Sigmoid colon (tissue), 7 donors: ENCODE results near the gene ATG2A. TPM values are rescaled to one million over a fixed set of nuclear protein-coding genes. Genes with fewer than 3 reads are reported as not detected.

Source experiments
- DNase-seq: peaks from one replicate; pipeline ENCODE4 v3.0.0-alpha.2; 2019
- H3K27ac ChIP-seq, 4 donors: fragments of 200-600 bp; sonication (generic); one replicate each; pipeline ENCODE4 v1.5.1; 2016 to 2019; ENCODE audit warnings: mild to moderate bottlenecking in 1 of 4
- H3K27me3 ChIP-seq, 3 donors: fragments of 200-600 bp; sonication (generic); one replicate each; pipeline ENCODE4 v1.5.1; 2019; ENCODE audit warnings: mild to moderate bottlenecking in 1 of 3
- H3K36me3 ChIP-seq, 4 donors: fragments of 200-600 bp; sonication (generic); one replicate each; pipeline ENCODE4 v1.5.1; 2016 to 2019
- H3K4me1 ChIP-seq, 4 donors: fragments of 200-600 bp; sonication (generic); one replicate each; pipeline ENCODE4 v1.5.1; 2017 to 2019
- H3K4me3 ChIP-seq, 4 donors: fragments of 200-600 bp; sonication (generic); one replicate each; pipeline ENCODE4 v1.5.1; 2017 to 2019; ENCODE audit warnings: mild to moderate bottlenecking in 2 of 4, moderate library complexity in 1 of 4
- H3K9me3 ChIP-seq, 4 donors: fragments of 200-600 bp in 3 of 4; sonication (generic) in 3 of 4; one replicate each; pipeline versions ENCODE4 v1.5.1 to v1.6.1; 2013 to 2019
- CTCF ChIP-seq, 4 experiments: fragments of 450-650 bp in 3 of 4; fragments of 200-600 bp in 1 of 4; IDR thresholded peaks; one replicate each; pipeline ENCODE4 v1.5.1; 2016 to 2019; ENCODE audit warnings: antibody characterized with exemption in 4 of 4, mild to moderate bottlenecking in 3 of 4, moderate library complexity in 2 of 4
- EP300 ChIP-seq, 4 donors: sonication (generic); formaldehyde crosslinking; IDR thresholded peaks; one replicate each; pipeline ENCODE4 v1.6.1; 2017; ENCODE audit warnings: antibody characterized with exemption in 4 of 4
- POLR2A ChIP-seq, 2 donors: fragments of 450-650 bp; IDR thresholded peaks; one replicate each; pipeline ENCODE4 v1.6.1; 2016; ENCODE audit warnings: antibody characterized with exemption in 2 of 2, mild to moderate bottlenecking in 2 of 2, moderate library complexity in 2 of 2
- POLR2AphosphoS5 ChIP-seq, 4 donors: sonication (generic); formaldehyde crosslinking; IDR thresholded peaks; one replicate each; pipeline ENCODE4 v1.6.1; 2017; ENCODE audit warnings: antibody characterized with exemption in 4 of 4
- WGBS, 2 donors: extraction: QIAGEN DNeasy Blood & Tissue Kit; methylation state at CpG; one replicate each; pipeline ENCODE4 v1.1.7; 2013; 5-methylcytosine and 5-hydroxymethylcytosine counted together
- intact Hi-C: fragments of 100-400 bp; cut with DNase I; formaldehyde crosslinking; loops from one replicate; pipeline ENCODE4 v1.15.1; 2023
- polyA plus RNA-seq, 3 donors: library from polyadenylated mRNA; stranded (reverse); fragments of 200-250 nt; gene quantifications; one replicate each; pipeline ENCODE4 v1.2.3, GENCODE V29; 2013
- total RNA-seq, 4 donors: library from RNA; depleted of rRNA; stranded (reverse); fragments of >200 nt; gene quantifications; one replicate each; pipeline ENCODE4 v1.1.0, GENCODE V29; 2016
- donor health status: healthy with polysubstance abuse.
- donor health status: Bipolar disorder and iron deficiency.
- donor health status: healthy.

Gene ATG2A
- total and polyA plus RNA-seq, 7 donors, result 12.1 to 27.6 (median 14.5) TPM

- DNase-seq, result no peak
- TF ChIP-seq POLR2A (IDR thresholded peaks at IDR 0.05), result peak in 1 of 2 donors; percentile 87
- TF ChIP-seq EP300 (IDR thresholded peaks at IDR 0.05), result no peak
- TF ChIP-seq POLR2AphosphoS5 (IDR thresholded peaks at IDR 0.05), result peak in 2 of 4 donors; percentile 2 to 58
- no peak for TF ChIP-seq CTCF (IDR thresholded peaks at IDR 0.05)
- Histone ChIP-seq H3K4me1 (peaks cover 0 to 8% (median 3%) of the 10 kb centered on the region in 4 donors), H3K36me3 (peaks cover 0 to 30% (median 10%) of the 10 kb centered on the region in 4 donors), H3K9me3 (no peaks in the 10 kb centered on the region), H3K27ac (peak overlapping the region in 1 of 4 donors; percentile 55), H3K4me3 (peak overlapping the region in 1 of 4 donors; percentile 18), H3K27me3 (no peaks in the 10 kb centered on the region)
- intact Hi-C loops, result loop anchor here (1.0 kb wide), 1 partner anchor 46 kb away; no protein-coding TSS in a partner anchor
- 17 to 65% methylated on average over 25 of the region's 25 CpGs for WGBS, 2 donors
These were observed 23.6 kb downstream of the ATG2A start for GRCh38 chr11:64893194-64894069.

- H3K27me3 ChIP-seq, result no peaks in the 10 kb centered on the region
- peaks cover 0 to 24% (median 7%) of the 10 kb centered on the region in 4 donors for H3K36me3 ChIP-seq
- no peak for TF ChIP-seq EP300 (IDR thresholded peaks at IDR 0.05)
- peak overlapping the region in 1 of 4 donors; percentile 45 for H3K27ac ChIP-seq
- DNase-seq, result no peak
- peaks cover 0 to 14% (median 9%) of the 10 kb centered on the region in 4 donors for H3K4me1 ChIP-seq
- 19 to 67% methylated on average over 10 of the region's 10 CpGs for WGBS, 2 donors
- peak overlapping the region in 1 of 4 donors; percentile 18 for H3K4me3 ChIP-seq
- intact Hi-C loops, result no loop called here
- no peaks in the 10 kb centered on the region for H3K9me3 ChIP-seq
These were observed 24.2 kb downstream of the ATG2A start for GRCh38 chr11:64892838-64893193.

- no peak for DNase-seq
- 16 to 54% methylated on average over 11 of the region's 11 CpGs for WGBS, 2 donors
- Histone ChIP-seq H3K4me1 (peaks cover 0 to 18% (median 13%) of the 10 kb centered on the region in 4 donors), H3K27ac (peak overlapping the region in 1 of 4 donors; percentile 45), H3K9me3 (no peaks in the 10 kb centered on the region), H3K27me3 (no peaks in the 10 kb centered on the region), H3K4me3 (peak overlapping the region in 1 of 4 donors; percentile 18), H3K36me3 (peaks cover 0 to 20% (median 4%) of the 10 kb centered on the region in 4 donors)
- intact Hi-C loops, result no loop called here
- TF ChIP-seq EP300 (IDR thresholded peaks at IDR 0.05) (no peak), POLR2AphosphoS5 (IDR thresholded peaks at IDR 0.05) (peak in 1 of 4 donors; percentile 15)
These were observed 24.6 kb downstream of the ATG2A start for GRCh38 chr11:64892411-64892831.

- no peak for DNase-seq
- Histone ChIP-seq H3K9me3 (no peaks in the 10 kb centered on the region), H3K4me1 (peaks cover 0 to 19% (median 15%) of the 10 kb centered on the region in 4 donors), H3K36me3 (peaks cover 0 to 15% (median 2%) of the 10 kb centered on the region in 4 donors), H3K27me3 (no peaks in the 10 kb centered on the region), H3K4me3 (no peak overlapping the region), H3K27ac (peak overlapping the region in 1 of 4 donors; percentile 45)
- WGBS, 2 donors, result 13 to 65% methylated on average over 5 of the region's 5 CpGs
- intact Hi-C loops, result no loop called here
- TF ChIP-seq POLR2AphosphoS5 (IDR thresholded peaks at IDR 0.05) (no peak), POLR2A (IDR thresholded peaks at IDR 0.05) (no peak), CTCF (IDR thresholded peaks at IDR 0.05) (no peak), EP300 (IDR thresholded peaks at IDR 0.05) (no peak)
These were observed 25.1 kb downstream of the ATG2A start for GRCh38 chr11:64891880-64892279.

GRCh38 chr11:64891215-64891848 lies 25.7 kb downstream of the ATG2A start:
- Histone ChIP-seq H3K27ac (peak overlapping the region in 1 of 4 donors; percentile 45), H3K4me1 (peaks cover 0 to 19% (median 15%) of the 10 kb centered on the region in 4 donors), H3K4me3 (peak overlapping the region in 1 of 4 donors; percentile 12), H3K36me3 (peaks cover 0 to 11% (median under 1%) of the 10 kb centered on the region in 4 donors), H3K27me3 (no peaks in the 10 kb centered on the region), H3K9me3 (no peaks in the 10 kb centered on the region)
- TF ChIP-seq POLR2AphosphoS5 (IDR thresholded peaks at IDR 0.05) (no peak), EP300 (IDR thresholded peaks at IDR 0.05) (no peak), POLR2A (IDR thresholded peaks at IDR 0.05) (peak in 1 of 2 donors; percentile 14)
- intact Hi-C loops, result no loop called here
- DNase-seq, result no peak
- WGBS, 2 donors, result 20 to 74% methylated on average over 25 of the region's 25 CpGs

- no peak for DNase-seq
- TF ChIP-seq CTCF (IDR thresholded peaks at IDR 0.05) (no peak), POLR2A (IDR thresholded peaks at IDR 0.05) (no peak), POLR2AphosphoS5 (IDR thresholded peaks at IDR 0.05) (no peak), EP300 (IDR thresholded peaks at IDR 0.05) (no peak)
- 17 to 65% methylated on average over 7 of the region's 7 CpGs for WGBS, 2 donors
- H3K4me1 ChIP-seq, result peaks cover 0 to 19% (median 15%) of the 10 kb centered on the region in 4 donors
- peaks cover 0 to 5% (median 0%) of the 10 kb centered on the region in 4 donors for H3K36me3 ChIP-seq
- H3K27ac ChIP-seq, result no peak overlapping the region
- H3K4me3 ChIP-seq, result peak overlapping the region in 1 of 4 donors; percentile 12
- no peaks in the 10 kb centered on the region for H3K9me3 ChIP-seq
- intact Hi-C loops, result no loop called here
- H3K27me3 ChIP-seq, result no peaks in the 10 kb centered on the region
These were observed 26.5 kb downstream of the ATG2A start for GRCh38 chr11:64890522-64890939.
